Stomach (tissue), 4 donors: Measurements from ENCODE around the gene CREB5.

Experiments used
- POLR2A ChIP-seq, 4 donors: fragments of 450-650 bp; IDR thresholded peaks; one replicate each; pipeline ENCODE4 v1.6.1; 2016; ENCODE audit warnings: antibody characterized with exemption in 4 of 4, control low read depth in 2 of 4, mild to moderate bottlenecking in 1 of 4, moderate library complexity in 1 of 4
- TF ChIP-seq, protein P1 (sequence below), 7 experiments: fragments of 450-650 bp in 4 of 7; fragments of 200-600 bp in 3 of 7; sonication (generic) in 3 of 7; IDR thresholded peaks; one replicate each; pipeline ENCODE4 v1.5.1; 2016 to 2019; ENCODE audit warnings: antibody characterized with exemption in 7 of 7, control low read depth in 2 of 7, mild to moderate bottlenecking in 1 of 7

DNA sequence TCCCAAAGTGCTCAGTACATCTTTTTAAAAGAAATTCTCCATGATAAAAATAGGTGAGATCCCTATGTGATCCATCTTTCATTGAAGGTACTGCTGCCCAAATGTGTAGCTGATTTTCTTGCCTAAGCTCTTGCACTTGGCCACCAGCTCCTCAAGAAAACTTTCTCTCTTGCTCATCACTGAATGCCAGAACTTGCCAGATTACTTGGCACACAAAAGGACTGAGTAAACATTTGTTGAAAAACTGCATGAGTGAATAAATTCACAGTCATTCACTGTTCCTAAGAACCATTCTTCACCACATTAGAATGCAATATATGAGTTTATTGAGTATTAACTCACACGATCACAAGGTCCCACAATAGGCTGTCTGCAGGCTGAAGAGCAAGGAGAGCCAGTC is 445.9 kb downstream of the CREB5 start:
- TF ChIP-seq POLR2A (IDR thresholded peaks at IDR 0.05): no peak
- TF ChIP-seq, protein P1, sequence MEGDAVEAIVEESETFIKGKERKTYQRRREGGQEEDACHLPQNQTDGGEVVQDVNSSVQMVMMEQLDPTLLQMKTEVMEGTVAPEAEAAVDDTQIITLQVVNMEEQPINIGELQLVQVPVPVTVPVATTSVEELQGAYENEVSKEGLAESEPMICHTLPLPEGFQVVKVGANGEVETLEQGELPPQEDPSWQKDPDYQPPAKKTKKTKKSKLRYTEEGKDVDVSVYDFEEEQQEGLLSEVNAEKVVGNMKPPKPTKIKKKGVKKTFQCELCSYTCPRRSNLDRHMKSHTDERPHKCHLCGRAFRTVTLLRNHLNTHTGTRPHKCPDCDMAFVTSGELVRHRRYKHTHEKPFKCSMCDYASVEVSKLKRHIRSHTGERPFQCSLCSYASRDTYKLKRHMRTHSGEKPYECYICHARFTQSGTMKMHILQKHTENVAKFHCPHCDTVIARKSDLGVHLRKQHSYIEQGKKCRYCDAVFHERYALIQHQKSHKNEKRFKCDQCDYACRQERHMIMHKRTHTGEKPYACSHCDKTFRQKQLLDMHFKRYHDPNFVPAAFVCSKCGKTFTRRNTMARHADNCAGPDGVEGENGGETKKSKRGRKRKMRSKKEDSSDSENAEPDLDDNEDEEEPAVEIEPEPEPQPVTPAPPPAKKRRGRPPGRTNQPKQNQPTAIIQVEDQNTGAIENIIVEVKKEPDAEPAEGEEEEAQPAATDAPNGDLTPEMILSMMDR (IDR thresholded peaks at IDR 0.05): no peak
